ENCODE results near the gene CHCHD6. TPM values are rescaled to one million over a fixed set of nuclear protein-coding genes. Genes with fewer than 3 reads are reported as not detected.

CHCHD6 gene
- total and polyA plus RNA-seq, 2 of the 4 experiments (the other 2 are of a cell fraction): 18.8 to 28.9 TPM

DNA sequence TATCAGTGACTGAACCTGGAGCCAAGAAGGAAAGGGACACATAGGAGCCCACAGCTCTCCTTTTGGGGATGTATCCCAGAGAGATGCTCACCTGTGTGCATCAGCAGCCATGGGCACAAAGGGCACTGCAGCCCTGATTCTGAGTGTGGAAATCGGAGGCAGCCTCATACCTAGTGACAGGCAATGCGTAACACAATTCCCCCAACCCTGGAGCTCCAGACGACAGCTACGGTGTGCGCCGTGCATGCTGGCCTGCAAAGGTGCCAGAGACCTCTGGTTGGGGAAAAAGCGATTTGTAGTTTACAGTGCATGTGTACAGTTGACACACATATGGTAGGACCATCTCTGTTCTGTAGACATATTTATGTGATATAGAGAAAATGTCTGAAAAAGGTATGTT, 219.9 kb downstream of the CHCHD6 start:
- in situ Hi-C loops (cut with MboI; ENCODE audit: low sequenced_read_pairs) (no loop called here), dilution Hi-C loops (cut with HindIII; ENCODE audit: low sequenced_read_pairs, unreplicated experiment) (no loop called here), intact Hi-C loops (cut with micrococcal nuclease) (no loop called here)
- Histone ChIP-seq H3K9me3 (ENCODE audit: control insufficient read depth, insufficient read depth, low read length) (no peaks in the 10 kb centered on the region), H2BK120ac (ENCODE audit: low read depth, low read length) (no peak overlapping the region), H4K20me1 (ENCODE audit: insufficient read depth, low read length) (no peaks in the 10 kb centered on the region), H3K18ac (ENCODE audit: low read depth, low read length) (no peak overlapping the region), H3K27ac (ENCODE audit: insufficient read depth, low read length) (no peak overlapping the region), H4K5ac (ENCODE audit: low read depth, low read length) (no peak overlapping the region), H2BK5ac (ENCODE audit: low read depth, low read length, poor library complexity, severe bottlenecking) (no peak overlapping the region), H3K56ac (ENCODE audit: extremely low read depth, insufficient read depth, low read length) (no peak overlapping the region), H2AK9ac (replicated peaks; ENCODE audit: low read depth, low read length, poor library complexity) (no peak overlapping the region), H2AFZ (replicated peaks; ENCODE audit: low read length, poor library complexity) (no peak overlapping the region), H3K79me1 (ENCODE audit: low read depth in 1 of 2, low read length in 2 of 2) (no peaks in the 10 kb centered on the region; a peak in 1 of 4 replicates), H3K4ac (ENCODE audit: low read depth, low read length) (no peak overlapping the region), H4K8ac (ENCODE audit: low read depth in 2 of 2, low read length in 2 of 2) (no peak overlapping the region), H2BK20ac (ENCODE audit: low read depth, low read length) (no peak overlapping the region), H3K4me3 (ENCODE audit: insufficient read depth, low read depth, low read length) (no peak overlapping the region), H2AK5ac (ENCODE audit: low read depth, low read length) (no peak overlapping the region), H3K23ac (ENCODE audit: low read depth, low read length) (no peak overlapping the region), H3K27me3 (ENCODE audit: control insufficient read depth, insufficient read depth, low read length) (no peaks in the 10 kb centered on the region), H3K14ac (replicated peaks; ENCODE audit: low read depth, low read length) (no peak overlapping the region), H2BK15ac (ENCODE audit: low read depth, low read length) (no peak overlapping the region), H3K4me1 (ENCODE audit: control insufficient read depth, insufficient read depth, low read length) (peaks cover 23% of the 10 kb centered on the region), H4K91ac (ENCODE audit: insufficient read depth, low read depth, low read length) (no peak overlapping the region), H3K9me1 (ENCODE audit: insufficient read depth, low read length) (peaks cover 17% of the 10 kb centered on the region), H3K4me2 (ENCODE audit: low read depth, low read length) (no peak overlapping the region), H3K36me3 (ENCODE audit: control insufficient read depth, insufficient read depth, low read length) (no peaks in the 10 kb centered on the region), H3K9ac (ENCODE audit: low read depth, low read length) (no peak overlapping the region)
- WGBS, 2 experiments (ENCODE audit: extremely low coverage in 2 of 2, insufficient read length in 1 of 2): 100% methylated on average over 3 of the region's 7 CpGs; no CpG with 5 or more reads in 1 of the 2 experiments
- ATAC-seq (ENCODE audit: low read depth): no peak
- ChIA-PET POLR2A (ENCODE audit: unreplicated experiment) (no interaction called here), CTCF (interaction anchor here (1.0 kb wide), 1 partner anchor 8 kb away, joined by 3 read pairs; no protein-coding TSS in a partner anchor)
- no TSS peak for BruUV-seq (replicated peaks)
- no peak for DNase-seq
- TF ChIP-seq, protein P1, sequence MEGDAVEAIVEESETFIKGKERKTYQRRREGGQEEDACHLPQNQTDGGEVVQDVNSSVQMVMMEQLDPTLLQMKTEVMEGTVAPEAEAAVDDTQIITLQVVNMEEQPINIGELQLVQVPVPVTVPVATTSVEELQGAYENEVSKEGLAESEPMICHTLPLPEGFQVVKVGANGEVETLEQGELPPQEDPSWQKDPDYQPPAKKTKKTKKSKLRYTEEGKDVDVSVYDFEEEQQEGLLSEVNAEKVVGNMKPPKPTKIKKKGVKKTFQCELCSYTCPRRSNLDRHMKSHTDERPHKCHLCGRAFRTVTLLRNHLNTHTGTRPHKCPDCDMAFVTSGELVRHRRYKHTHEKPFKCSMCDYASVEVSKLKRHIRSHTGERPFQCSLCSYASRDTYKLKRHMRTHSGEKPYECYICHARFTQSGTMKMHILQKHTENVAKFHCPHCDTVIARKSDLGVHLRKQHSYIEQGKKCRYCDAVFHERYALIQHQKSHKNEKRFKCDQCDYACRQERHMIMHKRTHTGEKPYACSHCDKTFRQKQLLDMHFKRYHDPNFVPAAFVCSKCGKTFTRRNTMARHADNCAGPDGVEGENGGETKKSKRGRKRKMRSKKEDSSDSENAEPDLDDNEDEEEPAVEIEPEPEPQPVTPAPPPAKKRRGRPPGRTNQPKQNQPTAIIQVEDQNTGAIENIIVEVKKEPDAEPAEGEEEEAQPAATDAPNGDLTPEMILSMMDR (conservative IDR thresholded peaks at IDR 0.05; ENCODE audit: low read depth, low read length): no peak
- TF ChIP-seq RFX5 (IDR thresholded peaks at IDR 0.05; ENCODE audit: low read depth, low read length) (no peak), CHD1 (IDR thresholded peaks at IDR 0.05; ENCODE audit: low read depth, low read length) (no peak), BHLHE40 (IDR thresholded peaks at IDR 0.05; ENCODE audit: low read depth, low read length) (no peak)

Data from IMR-90 (cell line).